Ovary (tissue), 9 donors: Measurements from ENCODE around the gene RAB6D. TPM values are rescaled to one million over a fixed set of nuclear protein-coding genes. Genes with fewer than 3 reads are reported as not detected.

ENCODE experiments used
- polyA plus RNA-seq, 2 donors: library from polyadenylated mRNA; stranded (reverse); fragments of 200-250 nt in 1 of 2; fragments of 350-450 nt in 1 of 2; fragmentation: Illumina TruSeq in 1 of 2; extraction: RNeasy Lipid Tissue Mini Kit (QIAGEN cat#74804) in 1 of 2; gene quantifications; one replicate each; pipeline ENCODE4 v1.2.3, GENCODE V29; 2013 to 2014
- total RNA-seq, 7 donors: library from RNA; depleted of rRNA in 2 of 7; stranded (reverse); fragments of >200 nt in 2 of 7; fragmentation: NEBNext Ultra II Directional in 3 of 7; extraction: Animal tissue kit (Norgen Biotek cat#: 25700) in 3 of 7; gene quantifications; one replicate each; pipeline versions ENCODE4 v1.1.0 to v1.2.4, GENCODE V29; 2016 to 2023
- donor health status: DM: no; HTN: no; CAD: no; lungs with moderate emphysema.
- donor health status: DM: no; HTN: no; CAD: no.
- donor health status: Bipolar disorder and iron deficiency.
- donor health status: DM: yes; HTN: yes; CAD: no.
- donor health status: DM: no; HTN: no; CAD: no.
- donor health status: DM: yes; HTN: yes; CAD: no.

The RAB6D gene
- total and polyA plus RNA-seq, 9 donors: 0.08 to 0.13 (median 0.12) TPM; not detected in 6

Other genes starting within 250 kb of the RAB6D start
- gene POTEE, start 154.6 kb downstream of the RAB6D start, total RNA-seq: under 1 TPM in 4 of 7 donors, not detected in 3; 0.13 to 0.53 (median 0.15) TPM
- gene POTEE, start 154.6 kb downstream of the RAB6D start, polyA plus RNA-seq: under 1 TPM in 1 of 2 donors, not detected in 1; 0.01 TPM
- 10 to 100 TPM in 2 of 7 donors, under 1 TPM in 3, not detected in 2; 0.15 to 74.1 (median 0.67) TPM for gene TUBA3D, start 112.0 kb upstream of the RAB6D start, total RNA-seq
- under 1 TPM; 0.24 to 0.30 TPM for gene TUBA3D, start 112.0 kb upstream of the RAB6D start, polyA plus RNA-seq
- gene MZT2A, start 128.2 kb upstream of the RAB6D start, total RNA-seq: 100 to 1,000 TPM in 6 of 7 donors, 10 to 100 TPM in 1; 91.2 to 206 (median 119) TPM
- gene MZT2A, start 128.2 kb upstream of the RAB6D start, polyA plus RNA-seq: 10 to 100 TPM in 1 of 2 donors, 1 to 10 TPM in 1; 7.5 to 94.1 TPM
- gene CCDC74A, start 163.7 kb upstream of the RAB6D start, total RNA-seq: 10 to 100 TPM in 5 of 7 donors, 1 to 10 TPM in 2; 7.2 to 81.5 (median 13.6) TPM
- 10 to 100 TPM in 1 of 2 donors, 1 to 10 TPM in 1; 5.3 to 14.6 TPM for gene CCDC74A, start 163.7 kb upstream of the RAB6D start, polyA plus RNA-seq